SKM-1 treated with dmso at 0.1 percent for 144 hours (cell line): ENCODE measurements around the gene UST.

Experiments used
- DNase-seq: peaks from one replicate; lab custom pipeline; 2025; ENCODE audit not compliant: unreplicated experiment; lab: John Stamatoyannopoulos, UW

Gene UST

GRCh38 chr6:148746363-148747144 is at the start of gene UST:
TSS of gene UST (plus strand) at chr6:148747030. CDS start at chr6:148747431, 401 bp downstream.
- peak; percentile 74 for DNase-seq

GRCh38 chr6:148697895-148698440 is 48.9 kb upstream of the UST start:
- no peak for DNase-seq

- DNase-seq: no peak
Observed at GRCh38 chr6:148698671-148699180, 48.1 kb upstream of the UST start.

GRCh38 chr6:148700047-148700715 is 46.6 kb upstream of the UST start:
- DNase-seq: no peak

GRCh38 chr6:148700741-148701311 is 46.0 kb upstream of the UST start:
- no peak for DNase-seq

- DNase-seq: no peak
Observed at GRCh38 chr6:148701375-148701774, 45.5 kb upstream of the UST start.

- DNase-seq: no peak
Observed at GRCh38 chr6:148703900-148704299, 42.9 kb upstream of the UST start.

GRCh38 chr6:148704400-148705246 is 42.2 kb upstream of the UST start:
- DNase-seq: no peak

- no peak for DNase-seq
Observed at GRCh38 chr6:148708707-148709106, 38.1 kb upstream of the UST start.

GRCh38 chr6:148709577-148709976 is 37.3 kb upstream of the UST start:
- DNase-seq: no peak

- DNase-seq: no peak
Observed at GRCh38 chr6:148711833-148712654, 34.8 kb upstream of the UST start.

GRCh38 chr6:148713033-148713738 is 33.6 kb upstream of the UST start:
- DNase-seq: no peak

GRCh38 chr6:148713921-148714320 is 32.9 kb upstream of the UST start:
- DNase-seq: no peak

GRCh38 chr6:148716811-148717210 is 30.0 kb upstream of the UST start:
- no peak for DNase-seq

- no peak for DNase-seq
Observed at GRCh38 chr6:148720406-148720805, 26.4 kb upstream of the UST start.

GRCh38 chr6:148720897-148721296 is 25.9 kb upstream of the UST start:
- DNase-seq: no peak

GRCh38 chr6:148723484-148723883 is 23.3 kb upstream of the UST start:
- DNase-seq: no peak

GRCh38 chr6:148724428-148724827 is 22.4 kb upstream of the UST start:
- DNase-seq: no peak

- no peak for DNase-seq
Observed at GRCh38 chr6:148727104-148727503, 19.7 kb upstream of the UST start.
